DMS 273 (cell line): ENCODE results near the gene RPS21.

ENCODE experiments used
- DNase-seq: peaks from one replicate; lab custom pipeline; 2025; ENCODE audit not compliant: unreplicated experiment; lab: John Stamatoyannopoulos, UW

The RPS21 gene

DNA sequence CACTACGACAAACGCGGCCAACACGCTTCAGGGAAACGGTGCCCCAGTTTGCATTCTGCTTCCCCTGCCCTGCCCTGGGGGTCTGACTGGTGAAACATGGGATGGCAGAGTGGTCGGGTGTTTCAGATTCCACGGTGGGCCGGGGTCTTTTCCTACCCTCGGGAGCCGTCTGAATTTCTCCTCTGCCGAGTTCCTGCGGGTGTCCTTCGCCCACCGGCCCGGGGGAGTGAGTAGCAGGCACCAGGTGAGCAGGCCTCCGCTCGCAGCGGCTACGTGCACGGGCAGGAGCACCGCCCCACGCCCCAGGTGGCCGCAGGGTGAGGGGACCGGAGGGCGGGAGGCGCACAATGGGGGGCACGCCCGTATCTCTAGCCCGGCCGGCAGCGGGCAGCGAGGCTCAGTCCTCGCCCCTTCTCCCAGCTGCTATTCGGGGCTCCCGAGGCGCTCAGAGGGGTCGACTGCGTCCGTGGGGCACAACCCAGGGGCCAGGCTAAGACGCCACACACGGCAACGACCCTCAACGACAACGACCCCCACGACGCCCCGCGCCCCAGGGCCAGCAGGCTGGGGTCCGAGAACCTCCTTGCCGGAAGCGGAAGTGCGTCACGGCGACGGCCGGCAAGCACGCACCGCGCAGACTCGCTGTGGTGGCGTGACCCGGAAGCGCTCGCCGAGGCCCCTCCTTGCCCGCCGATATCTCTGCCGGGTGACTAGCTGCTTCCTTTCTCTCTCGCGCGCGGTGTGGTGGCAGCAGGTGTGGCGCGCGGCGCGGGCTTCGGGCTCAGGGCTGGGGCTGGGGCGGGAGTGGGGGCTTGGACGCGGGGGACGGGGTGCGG lies at the start of gene RPS21:
Gene RPS21 (plus strand): TSS at position 721 of the 836 bp plus-strand sequence. CDS start 236 bp downstream, outside the sequence.
- peak; percentile 96 for DNase-seq

DNA sequence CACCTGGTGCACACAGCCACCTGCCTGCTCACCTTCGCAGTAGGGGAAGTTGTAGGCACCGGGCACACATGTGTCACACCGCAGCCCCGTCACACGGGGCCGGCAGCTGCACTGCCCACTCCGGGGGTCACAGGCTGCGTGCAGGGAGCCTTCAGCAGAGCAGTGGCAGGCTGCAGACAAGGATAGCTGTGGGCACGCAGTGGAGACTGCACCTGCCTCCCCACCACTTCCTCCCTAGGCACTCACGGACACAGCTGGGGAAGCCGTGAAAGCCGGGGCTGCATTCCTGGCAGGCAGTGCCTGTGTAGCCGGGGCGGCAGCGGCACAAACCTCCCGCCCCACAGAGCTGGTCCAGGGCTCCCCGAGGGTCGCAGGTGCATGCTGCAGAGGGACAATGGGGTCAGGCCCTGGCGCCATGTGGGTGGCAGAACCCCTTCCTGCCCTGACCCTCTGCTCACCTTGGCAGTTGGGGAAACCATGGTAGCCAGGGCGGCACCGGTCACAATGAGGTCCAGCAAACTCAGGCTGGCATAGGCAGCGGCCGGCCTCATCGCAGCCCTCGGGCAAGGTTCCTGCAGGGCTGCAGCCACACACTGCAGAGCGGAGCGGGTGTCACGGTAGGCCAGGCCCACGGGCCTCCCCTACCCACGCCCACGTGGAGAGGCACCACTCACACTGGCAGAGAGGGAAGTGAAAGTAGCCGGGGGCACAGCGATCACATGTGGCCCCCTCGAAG lies 49.2 kb upstream of the RPS21 start:
- no peak for DNase-seq

DNA sequence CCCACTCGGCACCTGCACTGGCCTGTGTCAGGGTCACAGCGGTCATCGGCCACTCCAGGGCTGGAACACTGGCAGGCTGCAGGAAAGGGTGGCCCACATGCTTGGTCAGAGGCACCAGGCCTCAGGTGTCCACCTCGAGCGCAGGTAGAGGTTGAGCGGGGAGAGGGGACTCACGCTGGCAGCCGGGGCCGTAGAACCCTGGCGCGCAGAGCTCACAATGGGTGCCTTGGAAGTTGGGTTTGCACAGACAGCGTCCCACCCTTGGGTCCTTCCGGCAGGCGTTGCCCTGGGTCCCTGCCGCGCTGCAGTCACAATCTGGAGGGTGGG lies 48.6 kb upstream of the RPS21 start:
- no peak for DNase-seq

DNA sequence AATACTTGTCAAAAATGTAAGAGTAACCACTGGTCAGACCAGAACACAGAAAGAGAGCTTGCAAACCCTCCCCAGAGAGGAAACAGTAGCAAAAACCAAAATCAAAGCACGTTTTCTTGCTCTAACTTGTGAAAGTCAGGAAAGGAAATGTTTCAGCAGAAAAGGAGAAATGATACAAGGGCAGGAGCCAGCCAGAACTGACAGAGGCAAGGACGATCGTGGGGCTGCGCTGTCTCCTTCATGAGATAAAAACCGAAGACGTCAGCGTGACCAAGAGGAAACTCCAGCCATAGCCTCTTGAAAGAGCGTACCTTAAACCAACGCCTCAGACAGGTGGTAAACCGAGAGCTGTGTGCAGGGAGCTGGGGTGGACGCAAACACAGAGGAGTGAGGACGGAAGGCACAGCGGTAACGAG lies 47.2 kb upstream of the RPS21 start:
- no peak for DNase-seq

DNA sequence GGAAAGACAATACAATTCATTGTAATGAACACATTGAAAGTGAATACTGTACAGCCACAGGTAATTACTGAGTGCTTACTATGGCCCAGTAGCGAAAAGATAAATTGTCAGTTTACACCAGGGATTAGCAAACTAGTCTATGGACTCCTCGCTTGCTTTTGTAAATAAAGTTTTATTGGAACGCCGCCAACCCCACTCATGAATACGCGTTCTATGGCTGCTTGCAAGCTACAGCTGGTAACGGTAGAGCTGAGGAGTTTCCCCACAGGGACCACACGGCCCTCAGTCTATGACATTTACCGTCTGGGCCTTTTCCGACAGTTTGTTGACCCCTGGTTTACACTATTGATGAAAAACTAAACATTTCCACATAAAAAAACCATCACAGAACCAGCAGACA lies 44.0 kb upstream of the RPS21 start:
- peak; percentile 37 for DNase-seq

DNA sequence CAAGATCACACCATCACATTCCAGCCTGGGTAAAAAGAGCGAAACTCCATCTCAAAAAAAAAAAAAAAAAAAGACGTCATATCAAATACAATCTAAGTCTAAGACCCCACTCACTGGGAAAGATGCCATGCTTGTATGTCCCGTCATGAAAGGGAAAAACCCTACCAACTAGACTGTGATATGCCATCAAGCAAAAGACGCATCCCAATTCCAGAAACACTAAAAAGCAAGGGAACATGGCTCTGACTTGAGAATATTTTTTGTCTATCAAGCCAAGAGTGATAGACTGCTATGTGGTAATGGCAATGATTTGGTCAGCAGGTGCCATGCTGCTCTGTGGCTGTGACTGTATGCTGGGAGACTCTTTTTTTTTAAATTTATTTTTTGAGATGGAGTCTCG lies 42.8 kb upstream of the RPS21 start:
- DNase-seq = no peak

DNA sequence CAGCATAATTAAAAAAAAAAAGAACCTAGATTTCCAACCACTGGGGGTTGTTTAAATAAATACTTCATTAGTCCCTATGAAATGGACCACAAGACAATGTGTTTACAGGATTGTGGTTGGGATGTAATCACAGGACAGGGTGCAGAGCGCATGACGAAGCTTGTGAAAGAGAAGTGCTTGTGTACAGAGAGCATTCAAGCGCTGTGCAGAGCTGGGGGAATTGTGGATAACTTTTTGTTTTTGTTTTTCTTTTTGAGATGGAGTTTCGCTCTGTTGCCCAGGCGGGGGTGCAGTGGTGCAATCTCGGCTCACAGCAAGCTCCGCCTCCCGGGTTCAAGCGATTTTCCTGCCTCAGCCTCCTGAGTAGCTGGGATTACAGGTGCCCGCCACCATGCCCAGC lies 42.1 kb upstream of the RPS21 start:
- no peak for DNase-seq

DNA sequence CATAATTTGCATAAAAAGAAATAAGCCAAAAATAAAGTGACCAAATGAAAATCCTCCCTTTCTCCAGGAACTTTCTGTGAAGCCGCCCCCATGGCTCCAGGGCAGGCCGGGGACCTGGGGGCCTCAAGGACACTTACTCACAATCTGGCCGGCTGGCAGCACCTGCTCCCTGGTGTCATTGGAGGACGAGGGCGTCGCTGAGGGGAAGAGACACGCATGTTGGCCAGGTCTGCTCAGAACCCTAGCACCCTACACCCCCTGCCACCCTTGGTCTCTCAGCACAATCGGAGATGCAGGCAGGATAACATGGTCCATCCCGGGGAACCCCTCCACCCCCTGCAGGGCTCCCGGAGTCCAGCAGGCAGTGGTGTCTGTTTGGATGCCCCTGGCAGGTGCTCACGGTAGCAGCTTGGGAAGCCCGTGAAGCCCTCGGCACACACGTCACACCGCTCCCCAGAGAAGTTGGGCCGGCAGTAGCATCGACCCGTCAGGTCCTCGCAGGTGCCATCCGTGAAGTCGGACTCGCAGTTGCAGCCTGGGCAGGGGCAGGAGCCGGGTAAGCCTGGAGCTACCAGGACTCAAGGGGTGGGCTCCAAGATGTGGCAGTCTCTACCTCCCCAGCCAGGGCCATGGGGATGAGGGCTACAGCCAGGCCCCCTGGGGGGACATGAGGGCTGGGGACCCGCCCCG lies 41.1 kb upstream of the RPS21 start:
- no peak for DNase-seq

DNA sequence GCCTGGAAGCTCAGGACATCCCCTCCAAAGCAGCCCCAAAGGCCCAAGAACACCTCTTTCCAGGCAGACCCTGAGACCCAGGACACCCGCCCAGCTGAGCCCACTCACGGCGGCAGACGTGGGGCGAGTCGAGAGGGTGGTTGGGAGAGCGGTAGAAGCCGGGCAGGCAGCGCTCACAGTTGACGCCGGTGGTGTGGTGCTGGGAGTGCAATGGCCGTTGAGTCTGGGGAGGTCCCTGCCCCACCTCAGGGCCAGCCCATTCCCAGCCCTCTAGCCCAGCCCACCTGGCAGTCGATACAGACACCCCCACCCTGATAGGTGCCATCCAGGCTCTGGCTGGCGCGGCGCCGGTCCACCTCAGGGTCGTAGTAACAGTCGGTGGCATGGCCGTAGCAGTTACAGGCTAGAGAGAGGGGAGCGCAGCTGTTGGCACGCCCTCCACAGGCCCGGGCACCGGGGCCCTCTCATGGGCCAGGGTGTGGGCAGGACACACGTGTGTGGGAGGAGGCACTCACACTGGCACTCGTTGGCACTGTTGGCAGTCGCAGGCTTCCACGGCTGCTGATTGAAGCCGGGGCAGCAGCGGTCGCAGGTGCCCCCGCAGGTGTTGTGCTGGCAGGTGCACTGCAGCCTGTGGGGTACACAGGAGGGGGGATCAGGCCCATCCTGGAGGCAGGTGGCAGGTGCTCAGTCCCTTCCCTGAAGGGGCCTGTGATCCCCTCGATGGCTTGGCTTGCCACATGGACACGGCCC lies 40.3 kb upstream of the RPS21 start:
- DNase-seq = no peak

DNA sequence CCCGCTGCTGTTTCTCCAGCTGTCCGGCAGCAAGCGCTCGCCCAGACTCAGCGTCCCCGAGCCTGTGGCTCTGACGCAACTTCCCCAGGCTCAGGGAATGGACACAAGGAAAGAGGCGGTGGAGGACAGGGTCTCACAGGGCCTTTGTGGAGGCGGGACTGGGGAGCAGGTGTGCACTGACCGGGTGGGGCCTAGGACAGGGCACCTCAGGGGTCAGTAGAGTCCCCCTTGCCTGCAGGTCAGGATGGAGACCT lies 39.8 kb upstream of the RPS21 start:
- no peak for DNase-seq

DNA sequence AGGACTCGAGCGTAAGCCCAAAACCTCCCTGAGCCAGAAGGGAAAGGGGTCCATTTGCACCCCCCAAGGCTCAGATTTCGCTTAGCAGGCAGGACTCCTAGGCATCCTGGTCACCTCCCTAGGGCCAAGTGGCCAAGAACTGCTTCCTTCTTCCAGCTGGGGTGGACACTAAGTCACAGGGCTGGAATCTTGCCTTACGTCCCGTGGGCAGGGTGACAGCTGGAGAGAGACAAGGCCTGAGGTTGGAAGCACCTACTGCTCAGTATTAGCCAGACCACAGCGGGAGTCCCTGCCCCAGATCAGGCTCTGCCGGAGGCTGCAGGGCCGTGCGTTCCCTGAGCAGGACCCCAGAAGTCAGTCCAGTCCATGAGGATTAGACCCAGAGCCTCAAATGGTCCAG lies 39.5 kb upstream of the RPS21 start:
- no peak for DNase-seq

DNA sequence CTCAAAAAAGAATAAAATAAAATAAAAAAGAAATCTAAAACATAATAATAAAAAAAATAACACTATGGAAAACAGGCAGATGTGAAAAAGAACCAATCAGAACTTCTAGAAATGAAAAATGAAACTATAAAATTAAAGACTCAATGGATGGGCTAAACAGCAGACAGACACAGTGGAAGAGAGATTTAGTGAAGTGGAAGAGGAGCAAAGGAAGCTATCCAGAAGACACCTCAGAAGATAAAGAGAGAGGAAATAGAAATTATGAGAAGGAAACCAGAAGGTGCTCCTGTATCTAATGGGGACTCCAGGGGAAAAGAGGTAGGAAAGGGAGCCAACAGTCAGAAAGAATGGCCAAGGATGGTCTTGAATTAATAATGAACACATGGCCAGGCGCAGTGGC lies 38.3 kb upstream of the RPS21 start:
- no peak for DNase-seq

DNA sequence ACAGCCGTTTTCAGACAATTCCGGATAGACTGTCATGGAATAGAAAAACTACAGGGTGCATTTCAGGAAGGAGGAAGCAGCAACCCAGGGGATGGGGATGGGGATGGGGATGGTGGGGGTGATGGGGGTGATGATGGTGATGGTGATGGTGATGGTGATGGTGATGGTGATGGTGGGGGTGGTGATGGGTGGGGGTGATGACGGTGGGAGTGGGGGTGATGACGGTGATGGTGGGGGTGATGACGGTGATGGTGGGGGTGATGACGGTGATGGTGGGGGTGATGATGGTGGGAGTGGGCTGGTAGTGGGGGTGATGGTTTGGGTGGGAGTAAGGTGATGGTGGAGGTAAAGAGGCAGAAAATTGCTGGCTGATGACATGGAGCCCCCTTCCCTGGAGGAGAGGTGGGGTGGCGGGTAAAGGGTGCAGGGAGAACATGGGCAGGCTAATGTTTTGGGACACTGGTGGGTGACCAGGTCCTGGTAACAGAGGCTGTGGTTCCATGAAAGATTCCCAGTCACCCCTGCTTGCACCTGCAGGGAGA lies 37.3 kb upstream of the RPS21 start:
- DNase-seq = no peak

DNA sequence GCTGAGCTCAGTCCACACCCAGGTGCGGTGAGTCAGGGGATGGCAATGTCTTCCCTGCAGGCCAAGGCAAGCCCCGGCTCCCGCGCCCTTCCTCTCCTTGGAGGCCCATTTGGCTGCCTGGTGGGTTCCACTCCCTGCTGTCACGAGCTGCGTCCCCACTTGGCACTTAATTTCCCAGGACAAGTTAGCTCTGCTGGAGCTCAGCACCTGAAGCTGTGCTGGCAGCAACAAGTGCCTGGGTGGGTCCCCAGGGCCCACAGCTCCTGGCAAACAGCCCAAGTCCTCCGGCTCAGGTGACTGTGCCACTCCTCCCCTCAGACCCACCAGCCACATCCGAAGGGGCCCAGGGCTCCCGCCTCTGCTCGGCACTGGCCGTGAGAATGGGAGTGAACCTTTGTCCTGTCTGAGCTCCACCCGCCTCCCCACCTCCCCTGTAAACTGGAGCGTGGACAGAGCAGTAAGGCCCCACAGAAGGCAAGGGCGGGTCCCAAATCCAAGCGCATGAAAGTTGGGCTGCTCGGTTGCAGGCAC lies 36.7 kb upstream of the RPS21 start:
- DNase-seq = peak; percentile 57

DNA sequence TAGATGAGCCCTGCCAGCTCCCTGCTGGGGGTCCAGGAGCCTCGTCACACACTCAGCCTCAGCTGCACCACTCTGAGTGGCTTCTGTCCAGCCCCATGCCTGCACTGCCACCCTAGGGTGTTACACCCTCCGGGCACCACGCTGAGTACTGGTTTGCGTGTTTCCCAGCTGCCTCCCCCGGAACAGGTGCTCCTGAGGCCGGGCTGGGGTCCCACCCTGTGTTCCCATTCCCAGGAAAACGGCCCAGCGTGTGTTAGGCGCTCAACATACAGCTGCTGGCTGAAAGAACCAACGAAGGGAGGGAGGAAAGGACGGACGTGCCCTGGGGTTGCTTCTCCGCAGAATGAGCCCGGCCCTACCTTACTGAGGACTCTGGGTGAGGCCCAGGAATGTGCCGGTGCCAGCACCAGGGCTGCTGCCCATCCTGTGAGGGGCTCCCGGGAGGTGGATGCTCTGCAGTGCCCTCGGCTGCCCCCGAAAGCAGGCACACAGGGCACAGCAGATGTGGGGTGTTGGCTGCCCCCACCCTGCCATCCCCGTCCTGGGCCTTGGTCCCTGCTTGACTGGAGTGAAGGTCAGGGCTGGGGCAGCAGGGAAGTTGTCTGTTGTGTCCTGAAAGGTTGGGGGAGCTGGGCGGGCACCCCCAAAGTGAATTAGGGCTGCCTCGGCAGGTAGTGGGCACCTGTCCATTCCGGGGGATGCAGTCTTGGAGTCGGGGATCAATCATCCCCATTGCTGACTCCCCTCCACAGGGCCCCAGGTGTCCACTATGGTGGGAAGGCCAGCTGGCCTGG lies 36.1 kb upstream of the RPS21 start:
- no peak for DNase-seq

DNA sequence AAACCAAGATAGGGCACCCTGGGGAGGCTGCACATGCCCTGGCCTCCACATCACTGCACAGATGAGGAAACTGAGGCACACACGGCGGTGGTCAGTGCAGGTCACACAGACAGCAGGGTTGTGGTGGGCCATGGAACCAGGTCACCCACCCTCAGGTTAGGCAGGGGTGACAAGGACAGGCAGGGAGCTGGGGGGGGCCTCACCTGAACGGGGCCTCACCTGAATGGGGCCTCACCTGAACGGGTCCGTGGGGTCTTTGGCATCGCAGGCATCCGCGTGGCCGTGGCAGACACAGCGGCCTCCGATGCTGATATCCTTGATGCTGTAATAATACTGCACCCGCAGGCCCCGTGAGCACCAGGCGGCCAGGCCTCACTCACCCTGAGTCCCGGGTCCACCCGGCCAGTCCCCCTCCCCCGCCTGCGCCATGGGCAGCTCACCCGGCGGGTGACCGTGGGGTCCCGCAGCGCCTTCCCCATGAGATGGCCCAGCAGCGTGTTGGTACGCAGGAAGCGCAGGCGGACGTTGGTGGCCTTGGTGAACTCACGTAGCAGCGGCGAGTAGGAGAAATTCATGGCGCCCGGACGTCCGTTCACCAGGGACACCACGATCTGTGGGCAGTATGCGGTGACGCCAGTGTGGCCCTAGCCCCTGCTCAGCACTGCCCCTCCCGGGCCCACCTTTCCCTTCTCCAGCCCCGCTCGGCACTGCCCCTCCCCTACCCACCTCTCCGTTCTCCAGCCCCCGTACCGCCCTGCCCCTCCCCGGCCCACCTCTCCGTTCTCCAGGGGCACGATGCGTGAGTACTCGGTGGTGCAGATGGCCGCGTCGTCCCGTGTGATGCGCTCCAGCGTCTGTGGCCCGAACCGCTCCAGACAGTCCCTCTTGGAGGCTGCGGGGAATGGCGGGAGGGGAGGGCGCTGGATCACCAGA lies 35.2 kb upstream of the RPS21 start:
- DNase-seq = no peak

DNA sequence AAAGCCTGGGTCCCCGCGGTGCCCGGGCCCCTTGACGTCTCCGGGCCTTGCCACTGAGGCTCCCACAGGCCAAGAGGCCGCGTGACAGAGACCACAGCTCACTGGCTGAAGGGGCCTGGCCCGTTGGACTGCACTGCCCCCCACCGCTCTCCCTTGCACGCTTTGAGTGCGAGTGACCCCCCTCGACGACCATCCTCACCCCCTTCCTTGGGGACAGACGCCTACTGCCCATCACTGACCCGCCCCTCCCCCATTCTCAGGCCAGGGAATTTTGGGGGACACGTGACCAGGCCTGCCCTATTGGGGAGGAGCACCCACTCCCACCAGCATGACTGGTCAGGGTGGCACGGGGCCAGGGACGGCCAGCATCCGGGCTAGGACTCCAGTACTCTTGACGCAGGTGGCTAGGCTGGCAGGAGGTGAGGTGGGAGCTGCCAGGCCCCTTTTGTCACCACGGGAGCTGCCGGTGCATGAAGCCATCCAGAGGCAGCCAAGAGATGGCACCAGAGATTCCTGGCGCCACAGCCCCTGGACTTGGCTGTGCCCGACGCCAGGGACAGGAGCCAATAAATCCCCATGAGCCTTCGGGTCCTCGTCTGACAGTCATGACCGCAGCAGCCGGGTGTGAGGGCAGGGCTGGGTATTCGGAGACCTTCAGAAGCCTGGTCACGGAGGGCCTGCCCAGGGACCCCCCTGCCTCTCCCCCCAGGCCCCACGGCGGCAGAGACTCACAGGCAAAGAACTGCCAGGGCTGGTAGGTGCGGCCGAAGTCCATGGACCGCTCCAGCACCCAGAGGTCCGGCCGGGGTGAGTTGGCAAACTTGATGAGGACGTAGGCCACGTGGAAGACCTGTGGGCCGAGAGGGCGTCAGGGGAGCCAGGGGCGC lies 34.3 kb upstream of the RPS21 start:
- DNase-seq = peak; percentile 81
